ENCODE results near the gene ERGIC1. TPM values are rescaled to one million over a fixed set of nuclear protein-coding genes. Genes with fewer than 3 reads are reported as not detected.
A peak's percentile ranks its signal among the peaks of the same experiment; 100 is the strongest.

Gene ERGIC1
- total and polyA plus RNA-seq, 4 donors: 46.2 to 110 (median 88.6) TPM

DNA sequence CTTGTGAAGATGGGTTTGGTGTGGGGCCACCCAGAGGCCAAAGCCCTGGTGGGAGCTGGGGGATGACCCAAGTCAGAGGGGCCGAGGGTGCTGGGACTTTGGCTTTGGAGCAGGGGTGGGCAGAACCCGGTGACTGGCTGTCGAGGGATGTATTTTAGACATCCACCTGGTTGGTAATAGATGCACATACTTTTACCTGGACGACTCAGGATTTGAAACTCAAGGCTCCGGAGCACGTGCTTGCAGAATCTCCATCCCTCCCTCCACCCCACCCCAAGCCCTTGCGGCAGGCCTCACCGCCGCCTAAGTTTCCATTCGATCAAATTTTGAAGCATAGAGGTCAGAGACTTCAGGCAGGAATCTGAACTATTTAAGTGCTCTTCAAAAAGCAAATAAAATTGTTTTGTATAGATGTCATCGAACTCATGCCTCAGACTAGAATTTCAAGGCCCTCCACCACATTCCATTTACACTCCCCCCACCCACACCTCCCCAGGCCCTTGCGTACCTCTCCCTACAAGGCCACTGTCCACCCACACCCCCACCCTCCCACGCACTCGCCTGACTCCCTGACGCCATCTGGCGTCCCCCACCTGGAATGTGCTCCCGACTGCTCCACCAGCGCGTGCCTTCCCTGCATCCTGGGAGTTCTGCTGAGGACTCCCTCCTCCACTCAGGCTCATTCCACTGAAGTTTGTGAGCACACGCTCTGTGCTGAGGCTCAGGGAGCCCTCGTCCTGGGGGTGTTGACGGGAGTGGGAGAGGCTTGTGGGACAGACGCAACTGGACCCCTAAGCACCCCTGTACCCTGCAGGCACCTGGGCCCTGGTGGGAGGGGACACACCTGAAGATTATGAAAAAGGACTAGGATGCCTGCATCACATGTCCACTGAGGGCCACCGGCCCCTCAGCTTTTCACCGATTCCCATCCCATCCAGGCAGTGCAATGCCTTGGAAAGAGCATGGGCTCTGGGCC, 68.7 kb downstream of the ERGIC1 start:
- peaks cover 59% of the 10 kb centered on the region for H3K4me1 ChIP-seq (ENCODE audit: control insufficient read depth, insufficient read depth, low read length)

GRCh38 chr5:172903790-172904189, 69.7 kb downstream of the ERGIC1 start:
- peak in 2 of 6 donors; percentile 59 to 60 for DNase-seq (ENCODE audit: low read depth in 4 of 6, low spot score in 6 of 6)
- H3K27me3 ChIP-seq (ENCODE audit: control insufficient read depth, insufficient read depth, low read length): no peaks in the 10 kb centered on the region
- H3K4me1 ChIP-seq (ENCODE audit: control insufficient read depth, insufficient read depth, low read length): peaks cover 50% of the 10 kb centered on the region
- 90% methylated on average over 3 of the region's 4 CpGs for WGBS (ENCODE audit: insufficient coverage)
- H3K27ac ChIP-seq (ENCODE audit: low read depth, low read length): peak overlapping the region; percentile 16
- H3K36me3 ChIP-seq (ENCODE audit: control insufficient read depth, insufficient read depth, low read length): peaks cover 52% of the 10 kb centered on the region
- no peak overlapping the region for H3K4me3 ChIP-seq (ENCODE audit: low read depth, low read length)
- no peaks in the 10 kb centered on the region for H3K9me3 ChIP-seq (ENCODE audit: control insufficient read depth, insufficient read depth, low read length)

More for the DNA sequence above, 68.7 kb downstream of the ERGIC1 start:
- peak in 2 of 6 donors; percentile 51 to 59 for DNase-seq (ENCODE audit: low read depth in 4 of 6, low spot score in 6 of 6)
- no peaks in the 10 kb centered on the region for H3K9me3 ChIP-seq (ENCODE audit: control insufficient read depth, insufficient read depth, low read length)
- H3K27me3 ChIP-seq (ENCODE audit: control insufficient read depth, insufficient read depth, low read length): no peaks in the 10 kb centered on the region
- H3K36me3 ChIP-seq (ENCODE audit: control insufficient read depth, insufficient read depth, low read length): peaks cover 58% of the 10 kb centered on the region
- H3K4me3 ChIP-seq (ENCODE audit: low read depth, low read length): no peak overlapping the region
- 69% methylated on average over 23 of the region's 25 CpGs for WGBS (ENCODE audit: insufficient coverage)
- H3K27ac ChIP-seq (ENCODE audit: low read depth, low read length): peak overlapping the region; percentile 16

GRCh38 chr5:172904312-172904642, 70.2 kb downstream of the ERGIC1 start:
- H3K27ac ChIP-seq (ENCODE audit: low read depth, low read length): peak overlapping the region; percentile 57
- WGBS (ENCODE audit: insufficient coverage): 92% methylated on average over 2 of the region's 4 CpGs
- DNase-seq (ENCODE audit: low read depth in 4 of 6, low spot score in 6 of 6): no peak

DNA sequence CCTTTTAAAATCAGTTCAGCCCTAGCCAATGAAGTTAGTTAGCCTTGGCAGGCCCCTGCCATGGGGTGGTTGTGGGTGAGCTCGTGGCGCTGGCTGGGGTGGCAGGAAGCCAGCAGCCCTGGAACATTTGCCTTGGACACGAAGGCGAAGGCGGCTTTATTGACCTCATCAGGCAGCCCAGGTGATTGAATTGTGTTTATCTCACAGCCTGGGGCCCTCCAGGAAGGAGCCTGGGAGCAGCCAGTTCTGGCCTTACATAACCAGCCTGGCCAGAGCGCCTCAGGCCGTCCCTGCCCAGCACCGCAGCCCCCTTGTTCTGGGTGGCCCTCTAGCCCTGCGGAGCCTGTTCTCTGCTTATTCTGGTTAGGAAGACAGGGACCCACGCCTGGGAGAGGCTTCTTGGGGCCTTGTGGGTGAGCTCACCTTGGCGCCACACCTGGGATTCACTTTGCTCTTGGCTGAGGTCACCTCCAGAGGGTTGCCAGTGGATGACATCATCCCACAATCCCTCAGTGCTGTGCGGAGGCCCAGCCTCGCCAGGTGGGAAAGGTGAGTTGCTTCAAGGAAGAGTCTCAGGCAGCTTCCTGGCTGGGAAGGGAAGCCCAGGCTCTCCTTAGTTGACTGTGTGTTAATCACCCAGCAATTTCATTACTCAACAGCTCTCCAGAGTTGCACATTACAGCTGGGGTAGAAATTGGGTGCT, 70.7 kb downstream of the ERGIC1 start:
- Histone ChIP-seq H3K4me1 (ENCODE audit: control insufficient read depth, insufficient read depth, low read length) (peaks cover 47% of the 10 kb centered on the region), H3K27ac (ENCODE audit: low read depth, low read length) (peak overlapping the region; percentile 57), H3K36me3 (ENCODE audit: control insufficient read depth, insufficient read depth, low read length) (peaks cover 44% of the 10 kb centered on the region), H3K4me3 (ENCODE audit: low read depth, low read length) (no peak overlapping the region), H3K9me3 (ENCODE audit: control insufficient read depth, insufficient read depth, low read length) (no peaks in the 10 kb centered on the region), H3K27me3 (ENCODE audit: control insufficient read depth, insufficient read depth, low read length) (no peaks in the 10 kb centered on the region)
- no peak for DNase-seq (ENCODE audit: low read depth in 4 of 6, low spot score in 6 of 6)
- WGBS (ENCODE audit: insufficient coverage): 74% methylated on average over 11 of the region's 13 CpGs

More at GRCh38 chr5:172904312-172904642, 70.2 kb downstream of the ERGIC1 start:
- H3K4me1 ChIP-seq (ENCODE audit: control insufficient read depth, insufficient read depth, low read length): peaks cover 47% of the 10 kb centered on the region
- H3K36me3 ChIP-seq (ENCODE audit: control insufficient read depth, insufficient read depth, low read length): peaks cover 47% of the 10 kb centered on the region
- H3K4me3 ChIP-seq (ENCODE audit: low read depth, low read length): no peak overlapping the region
- H3K27me3 ChIP-seq (ENCODE audit: control insufficient read depth, insufficient read depth, low read length): no peaks in the 10 kb centered on the region
- H3K9me3 ChIP-seq (ENCODE audit: control insufficient read depth, insufficient read depth, low read length): no peaks in the 10 kb centered on the region

GRCh38 chr5:172905346-172906140, 71.5 kb downstream of the ERGIC1 start:
- no peaks in the 10 kb centered on the region for H3K27me3 ChIP-seq (ENCODE audit: control insufficient read depth, insufficient read depth, low read length)
- peaks cover 47% of the 10 kb centered on the region for H3K4me1 ChIP-seq (ENCODE audit: control insufficient read depth, insufficient read depth, low read length)
- no peaks in the 10 kb centered on the region for H3K9me3 ChIP-seq (ENCODE audit: control insufficient read depth, insufficient read depth, low read length)
- DNase-seq (ENCODE audit: low read depth in 4 of 6, low spot score in 6 of 6): peak in 1 of 6 donors; percentile 20
- peak overlapping the region; percentile 57 for H3K27ac ChIP-seq (ENCODE audit: low read depth, low read length)
- WGBS (ENCODE audit: insufficient coverage): 43% methylated on average over 18 of the region's 26 CpGs
- H3K4me3 ChIP-seq (ENCODE audit: low read depth, low read length): no peak overlapping the region
- H3K36me3 ChIP-seq (ENCODE audit: control insufficient read depth, insufficient read depth, low read length): peaks cover 44% of the 10 kb centered on the region

GRCh38 chr5:172906436-172906835, 72.4 kb downstream of the ERGIC1 start:
- Histone ChIP-seq H3K27ac (ENCODE audit: low read depth, low read length) (peak overlapping the region; percentile 27), H3K36me3 (ENCODE audit: control insufficient read depth, insufficient read depth, low read length) (peaks cover 46% of the 10 kb centered on the region), H3K9me3 (ENCODE audit: control insufficient read depth, insufficient read depth, low read length) (no peaks in the 10 kb centered on the region), H3K27me3 (ENCODE audit: control insufficient read depth, insufficient read depth, low read length) (no peaks in the 10 kb centered on the region), H3K4me3 (ENCODE audit: low read depth, low read length) (no peak overlapping the region), H3K4me1 (ENCODE audit: control insufficient read depth, insufficient read depth, low read length) (peaks cover 43% of the 10 kb centered on the region)
- no peak for DNase-seq (ENCODE audit: low read depth in 4 of 6, low spot score in 6 of 6)
- 66% methylated on average over 4 of the region's 6 CpGs for WGBS (ENCODE audit: insufficient coverage)

DNA sequence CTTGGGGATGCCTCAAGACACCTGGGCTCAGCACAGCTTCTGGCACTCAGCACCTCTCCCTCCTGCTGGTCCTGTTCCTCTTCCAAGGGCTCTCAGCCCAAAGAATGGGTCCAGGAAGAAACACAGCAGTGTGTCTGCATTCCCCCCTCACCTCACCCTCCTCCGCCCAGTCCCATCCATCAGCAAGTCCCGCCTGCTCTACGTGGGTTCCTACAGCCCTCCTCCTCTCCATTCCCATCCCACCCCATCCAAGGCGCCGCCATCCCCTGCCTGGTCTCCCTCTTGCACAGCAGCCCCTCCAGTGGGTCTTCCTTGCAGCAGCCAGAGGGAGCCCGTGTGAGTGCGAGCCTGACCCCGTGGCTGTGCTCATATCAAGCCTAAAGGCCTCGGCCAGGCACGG, 72.8 kb downstream of the ERGIC1 start:
- Histone ChIP-seq H3K27me3 (ENCODE audit: control insufficient read depth, insufficient read depth, low read length) (no peaks in the 10 kb centered on the region), H3K4me1 (ENCODE audit: control insufficient read depth, insufficient read depth, low read length) (peaks cover 39% of the 10 kb centered on the region), H3K27ac (ENCODE audit: low read depth, low read length) (no peak overlapping the region), H3K36me3 (ENCODE audit: control insufficient read depth, insufficient read depth, low read length) (peaks cover 42% of the 10 kb centered on the region), H3K4me3 (ENCODE audit: low read depth, low read length) (no peak overlapping the region), H3K9me3 (ENCODE audit: control insufficient read depth, insufficient read depth, low read length) (no peaks in the 10 kb centered on the region)
- no peak for DNase-seq (ENCODE audit: low read depth in 4 of 6, low spot score in 6 of 6)
- 81% methylated on average over 7 of the region's 10 CpGs for WGBS (ENCODE audit: insufficient coverage)

GRCh38 chr5:172907657-172908056, 73.6 kb downstream of the ERGIC1 start:
- WGBS (ENCODE audit: insufficient coverage): 90% methylated on average over 4 of the region's 4 CpGs
- Histone ChIP-seq H3K27ac (ENCODE audit: low read depth, low read length) (no peak overlapping the region), H3K9me3 (ENCODE audit: control insufficient read depth, insufficient read depth, low read length) (no peaks in the 10 kb centered on the region), H3K27me3 (ENCODE audit: control insufficient read depth, insufficient read depth, low read length) (no peaks in the 10 kb centered on the region), H3K4me1 (ENCODE audit: control insufficient read depth, insufficient read depth, low read length) (peaks cover 32% of the 10 kb centered on the region), H3K4me3 (ENCODE audit: low read depth, low read length) (no peak overlapping the region), H3K36me3 (ENCODE audit: control insufficient read depth, insufficient read depth, low read length) (peaks cover 35% of the 10 kb centered on the region)
- no peak for DNase-seq (ENCODE audit: low read depth in 4 of 6, low spot score in 6 of 6)

DNA sequence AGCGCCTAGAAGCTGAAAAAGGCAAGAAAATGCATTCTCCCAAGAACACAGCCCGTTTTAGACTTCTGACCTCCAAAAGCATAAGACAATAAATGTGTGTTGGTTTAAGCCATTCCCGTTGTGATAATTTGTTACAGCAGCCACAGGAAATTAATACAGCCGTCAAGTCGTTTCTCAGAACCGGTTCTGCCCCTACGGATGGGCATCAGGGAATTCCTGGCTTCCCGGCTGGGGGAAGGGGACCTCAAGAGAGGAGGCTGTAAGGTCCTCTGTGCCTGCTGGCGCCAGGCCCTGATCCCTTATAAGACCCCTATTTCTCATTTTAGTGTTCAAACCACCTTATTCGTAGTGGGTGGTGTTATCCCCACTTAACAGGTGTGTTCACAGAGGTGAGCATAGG, 74.6 kb downstream of the ERGIC1 start:
- 67% methylated on average over 6 of the region's 10 CpGs for WGBS (ENCODE audit: insufficient coverage)
- Histone ChIP-seq H3K4me3 (ENCODE audit: low read depth, low read length) (no peak overlapping the region), H3K4me1 (ENCODE audit: control insufficient read depth, insufficient read depth, low read length) (peaks cover 24% of the 10 kb centered on the region), H3K27me3 (ENCODE audit: control insufficient read depth, insufficient read depth, low read length) (no peaks in the 10 kb centered on the region), H3K9me3 (ENCODE audit: control insufficient read depth, insufficient read depth, low read length) (no peaks in the 10 kb centered on the region), H3K27ac (ENCODE audit: low read depth, low read length) (no peak overlapping the region), H3K36me3 (ENCODE audit: control insufficient read depth, insufficient read depth, low read length) (peaks cover 34% of the 10 kb centered on the region)
- no peak for DNase-seq (ENCODE audit: low read depth in 4 of 6, low spot score in 6 of 6)
